ENCODE results near the gene VPS37B.

Gene VPS37B

GRCh38 chr12:122888232-122888752 is 7.6 kb downstream of the VPS37B start:
- no peak for TF ChIP-seq CTCF (IDR thresholded peaks at IDR 0.05; ENCODE audit: extremely low read depth, insufficient read depth, missing control alignments)
- no peak for DNase-seq (ENCODE audit: low spot score)
- in situ Hi-C loops (cut with MboI; ENCODE audit: low pct_unique_long_range_greater_than_20kb, low sequenced_read_pairs, unreplicated experiment): no loop called here

GRCh38 chr12:122887819-122888212 is 8.1 kb downstream of the VPS37B start:
- in situ Hi-C loops (cut with MboI; ENCODE audit: low pct_unique_long_range_greater_than_20kb, low sequenced_read_pairs, unreplicated experiment): no loop called here
- no peak for TF ChIP-seq CTCF (IDR thresholded peaks at IDR 0.05; ENCODE audit: extremely low read depth, insufficient read depth, missing control alignments)
- DNase-seq (ENCODE audit: low spot score): no peak

GRCh38 chr12:122886851-122887818 is 8.8 kb downstream of the VPS37B start:
- no peak for DNase-seq (ENCODE audit: low spot score)
- in situ Hi-C loops (cut with MboI; ENCODE audit: low pct_unique_long_range_greater_than_20kb, low sequenced_read_pairs, unreplicated experiment): no loop called here
- TF ChIP-seq CTCF (IDR thresholded peaks at IDR 0.05; ENCODE audit: extremely low read depth, insufficient read depth, missing control alignments): no peak

- in situ Hi-C loops (cut with MboI; ENCODE audit: low pct_unique_long_range_greater_than_20kb, low sequenced_read_pairs, unreplicated experiment): no loop called here
- no peak for DNase-seq (ENCODE audit: low spot score)
These were observed 9.8 kb downstream of the VPS37B start for GRCh38 chr12:122886161-122886560.

GRCh38 chr12:122884860-122885259 is 11.1 kb downstream of the VPS37B start:
- TF ChIP-seq CTCF (IDR thresholded peaks at IDR 0.05; ENCODE audit: extremely low read depth, insufficient read depth, missing control alignments): no peak
- in situ Hi-C loops (cut with MboI; ENCODE audit: low pct_unique_long_range_greater_than_20kb, low sequenced_read_pairs, unreplicated experiment): no loop called here
- no peak for DNase-seq (ENCODE audit: low spot score)

More at GRCh38 chr12:122886161-122886560, 9.8 kb downstream of the VPS37B start:
- no peak for TF ChIP-seq CTCF (IDR thresholded peaks at IDR 0.05; ENCODE audit: extremely low read depth, insufficient read depth, missing control alignments)

GRCh38 chr12:122884091-122884826 is 11.7 kb downstream of the VPS37B start:
- DNase-seq (ENCODE audit: low spot score): no peak
- in situ Hi-C loops (cut with MboI; ENCODE audit: low pct_unique_long_range_greater_than_20kb, low sequenced_read_pairs, unreplicated experiment): no loop called here
- no peak for TF ChIP-seq CTCF (IDR thresholded peaks at IDR 0.05; ENCODE audit: extremely low read depth, insufficient read depth, missing control alignments)
